Suppressor macrophage treated with lipopolysaccharide for 1 hour (primary cell): Measurements from ENCODE around the gene SLC22A5.
"Not testable (repeated sequence)": the region's sequence is repeated elsewhere in the genome, so short reads cannot be mapped to it uniquely, and the experiment has no call there.

Experiments
- DNase-seq, 3 donors: peaks; one replicate each; pipeline ENCODE4 v3.0.0-alpha.2; 2020 to 2022

The SLC22A5 gene

DNA sequence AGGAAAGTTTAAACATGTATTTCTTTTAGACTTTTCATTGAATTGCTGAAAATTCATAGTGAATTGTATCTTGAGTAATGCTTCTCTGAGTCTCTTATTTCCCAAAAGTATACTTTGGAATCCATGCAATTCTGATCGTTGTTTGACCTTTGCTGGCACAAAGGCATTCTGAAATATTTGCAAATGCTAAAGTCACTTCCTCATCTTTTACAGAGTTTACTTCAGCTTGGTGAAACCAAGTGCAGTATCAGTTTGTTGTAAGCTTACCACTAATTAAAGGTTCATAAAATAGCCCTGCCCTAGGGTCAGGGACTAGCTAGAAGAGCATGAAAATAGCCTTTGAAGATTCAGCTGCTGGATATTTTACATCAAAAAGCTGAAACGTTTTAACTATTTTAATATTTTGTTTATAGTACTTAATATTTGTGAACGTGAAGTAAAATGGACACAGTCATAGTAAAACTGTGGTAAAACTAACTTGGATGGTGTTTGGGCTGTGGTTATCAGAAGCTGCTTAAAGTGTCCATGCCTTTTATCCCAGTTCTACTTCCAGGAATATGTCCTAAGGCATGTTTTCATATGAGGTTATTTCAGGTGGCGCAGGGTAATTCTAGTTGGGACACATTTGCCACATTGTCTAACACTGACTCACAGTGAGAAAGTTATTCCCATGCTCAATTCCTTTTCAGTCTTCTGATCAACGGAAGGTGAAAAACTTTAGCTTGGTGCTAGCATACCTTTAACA is 45.3 kb downstream of the SLC22A5 start:
- DNase-seq = peak in 2 of 3 donors; percentile 64 to 66

DNA sequence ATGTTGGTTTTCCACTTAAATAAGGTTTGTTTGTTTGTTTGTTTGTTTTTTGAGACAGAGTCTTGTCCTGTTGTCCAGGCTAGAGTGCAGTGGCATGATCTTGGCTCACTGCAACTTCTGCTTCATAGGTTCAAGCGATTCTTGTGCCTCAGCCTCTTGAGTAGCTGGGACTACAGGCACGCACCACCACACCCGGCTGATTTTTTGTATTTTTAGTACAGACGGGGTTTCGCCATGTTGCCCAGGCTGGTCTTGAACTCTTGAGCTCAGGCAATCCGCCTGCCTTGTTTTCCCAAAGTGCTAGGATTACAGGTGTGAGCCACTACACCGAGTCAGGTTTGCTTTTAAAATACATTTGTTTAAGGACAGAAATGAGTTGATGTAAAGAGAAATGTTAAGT is 46.0 kb downstream of the SLC22A5 start:
- DNase-seq = not testable (repeated sequence)

DNA sequence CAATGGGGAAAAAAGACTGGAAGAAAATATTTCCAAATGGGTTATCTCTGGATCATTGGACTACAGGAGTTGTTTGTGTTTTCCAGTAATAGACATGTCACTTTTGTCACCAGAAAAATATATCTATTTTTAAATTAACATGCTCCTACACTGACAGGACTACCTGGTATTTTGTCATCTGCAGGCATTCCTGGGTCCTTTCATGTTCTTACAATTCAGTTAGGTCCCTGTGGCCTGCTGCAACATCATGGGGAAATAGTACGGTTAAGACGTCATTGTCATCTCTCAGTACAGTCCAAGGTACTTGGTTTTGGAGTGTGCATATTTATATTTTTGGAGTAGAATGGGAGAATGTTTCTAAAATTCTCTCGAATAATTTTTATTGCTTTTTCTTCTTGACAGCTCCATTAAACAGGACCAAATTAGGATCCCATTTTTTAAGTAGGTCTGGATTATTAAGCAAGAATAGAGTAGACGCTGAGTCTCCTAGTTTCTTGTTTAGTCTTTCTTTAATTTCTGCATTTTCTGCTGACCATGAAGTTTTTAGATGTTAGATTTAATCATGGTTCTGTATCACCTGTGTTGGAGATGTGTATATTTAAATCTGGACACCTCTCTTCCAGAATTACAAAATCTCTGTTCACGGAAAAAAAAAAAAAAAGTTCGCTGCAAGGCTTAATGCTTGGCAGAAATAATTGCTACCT is 46.9 kb downstream of the SLC22A5 start:
- DNase-seq = no peak

DNA sequence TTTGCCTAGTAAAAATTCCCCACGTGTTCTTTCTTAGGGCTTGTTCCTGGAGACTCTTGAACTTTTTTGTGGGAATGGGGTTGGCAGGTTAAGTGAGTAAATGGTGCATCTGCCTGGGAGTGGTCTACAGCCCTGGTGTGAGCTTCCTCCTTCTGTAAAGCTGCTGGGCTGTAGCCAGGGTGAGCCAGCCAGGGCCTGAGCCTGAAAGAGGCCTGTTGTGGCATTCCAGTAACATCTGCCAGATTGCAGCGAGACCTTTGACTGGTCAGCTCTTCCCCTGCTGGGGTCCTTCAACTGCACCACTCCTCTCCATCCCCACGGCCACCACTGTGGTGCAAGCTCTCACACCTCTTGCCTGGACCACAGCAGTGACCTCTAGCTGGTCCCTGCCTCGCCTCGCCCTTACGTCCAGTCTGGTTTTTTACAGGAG is 47.5 kb downstream of the SLC22A5 start:
- no peak for DNase-seq

DNA sequence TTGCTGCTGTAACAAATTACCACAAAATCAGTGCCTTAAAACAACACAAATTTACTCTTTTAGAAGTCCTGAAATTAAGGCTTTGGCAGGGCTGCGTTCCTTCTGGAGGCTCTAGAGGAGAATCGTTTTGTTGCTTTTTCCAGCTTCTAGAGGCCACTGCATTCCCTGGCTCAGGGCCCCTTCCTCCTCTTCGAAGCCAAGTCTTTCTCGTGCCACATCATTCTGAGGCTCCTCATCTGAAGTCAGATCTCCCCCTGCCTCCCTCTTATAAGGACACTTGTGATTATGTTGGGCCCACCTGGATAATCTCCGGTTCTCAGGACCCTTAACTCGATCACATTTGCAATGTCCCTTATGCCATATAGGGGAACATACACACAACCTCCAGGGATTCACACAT is 48.0 kb downstream of the SLC22A5 start:
- no peak for DNase-seq

DNA sequence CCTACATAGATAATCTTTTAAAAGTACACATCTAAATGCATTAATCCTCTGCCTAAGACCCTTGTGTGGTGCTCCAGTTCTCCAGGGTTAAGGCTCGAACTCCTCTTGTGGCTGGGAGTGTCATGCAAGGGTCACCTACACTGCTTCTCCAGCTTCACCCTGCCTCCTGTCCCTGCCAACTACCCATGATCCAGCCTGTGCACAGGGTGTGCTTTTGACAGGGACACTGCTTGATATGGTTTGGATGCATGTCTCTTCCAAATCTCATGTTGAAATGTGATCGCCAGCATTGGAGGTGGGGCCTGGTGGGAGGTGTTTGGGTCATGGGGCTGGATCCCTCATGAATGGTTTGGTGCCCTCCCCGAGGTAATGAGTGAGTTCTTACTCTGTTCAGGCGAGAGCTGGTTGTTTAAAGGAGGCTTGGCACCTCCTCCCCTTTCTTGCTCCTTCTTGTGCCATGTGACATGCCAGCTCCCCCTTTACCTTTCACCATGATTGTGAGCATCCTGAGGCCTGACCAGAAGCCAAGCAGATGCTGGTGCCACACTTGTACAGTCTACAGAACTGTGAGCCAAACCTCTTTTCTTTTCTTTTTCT is 48.5 kb downstream of the SLC22A5 start:
- DNase-seq = no peak

DNA sequence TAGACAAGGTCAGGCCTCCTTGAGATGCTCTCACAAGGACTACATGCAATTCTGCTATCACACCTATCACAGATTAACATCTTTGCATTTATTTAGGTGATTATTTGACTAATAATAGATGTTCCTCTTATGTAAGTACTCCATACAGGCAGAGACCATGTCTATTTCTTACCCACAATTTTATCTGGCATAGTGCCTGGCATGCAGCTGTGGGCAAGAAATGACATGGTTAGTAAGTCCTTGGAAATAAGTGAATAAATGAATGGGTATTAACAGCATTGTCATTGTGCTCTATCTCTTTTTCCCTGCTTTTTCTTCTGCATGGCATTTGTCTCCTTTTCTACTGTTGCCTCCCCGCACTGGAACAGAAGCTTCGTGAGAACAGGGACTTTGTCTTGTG is 49.4 kb downstream of the SLC22A5 start:
- no peak for DNase-seq

DNA sequence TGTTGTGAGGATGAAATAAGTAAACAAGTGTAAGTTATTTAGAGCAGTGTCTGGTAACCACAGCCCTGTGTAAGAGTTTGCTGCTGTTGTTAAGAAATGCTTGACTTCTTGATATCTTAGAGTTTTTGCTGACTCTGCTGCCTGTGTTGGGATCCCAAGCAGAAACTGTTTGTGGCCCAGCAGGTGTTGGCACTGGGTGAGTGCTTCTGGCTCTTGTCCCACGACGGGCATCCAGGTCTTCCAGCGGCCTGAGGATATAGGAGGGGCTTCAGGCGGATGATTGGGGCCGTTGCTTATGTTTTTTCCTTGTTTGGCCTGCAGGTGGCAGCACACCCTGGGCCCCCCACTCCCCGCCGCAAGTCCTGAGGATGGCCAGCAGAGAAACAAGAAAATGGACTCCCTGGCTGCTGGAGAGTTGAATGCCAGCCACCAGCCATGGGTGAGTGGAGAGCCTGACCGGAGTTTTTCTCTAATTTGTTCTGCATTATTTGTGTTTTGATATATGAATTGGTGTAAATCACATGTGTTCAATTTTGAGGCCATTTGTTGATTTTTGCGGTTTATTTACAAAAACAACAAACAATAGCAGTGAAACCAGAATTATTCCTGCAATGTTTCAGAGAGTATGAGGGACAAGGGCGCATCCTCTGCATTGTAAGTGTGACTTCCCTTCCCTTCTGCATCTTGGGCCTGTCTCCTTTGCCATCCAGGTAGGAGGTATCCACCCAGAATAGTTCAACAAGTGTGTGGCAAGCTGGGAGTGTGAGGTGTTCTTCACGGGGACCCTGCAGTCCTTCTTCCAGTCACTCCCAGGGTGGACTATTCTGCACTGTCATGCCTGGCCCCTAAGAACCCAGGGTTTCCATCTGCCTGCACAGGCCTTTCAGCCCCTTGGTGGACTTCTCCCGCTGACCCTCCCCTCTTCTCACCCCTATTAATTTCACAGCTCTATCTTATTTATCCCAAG is 50.3 kb downstream of the SLC22A5 start:
- peak; percentile 72 to 83 (median 80) for DNase-seq

DNA sequence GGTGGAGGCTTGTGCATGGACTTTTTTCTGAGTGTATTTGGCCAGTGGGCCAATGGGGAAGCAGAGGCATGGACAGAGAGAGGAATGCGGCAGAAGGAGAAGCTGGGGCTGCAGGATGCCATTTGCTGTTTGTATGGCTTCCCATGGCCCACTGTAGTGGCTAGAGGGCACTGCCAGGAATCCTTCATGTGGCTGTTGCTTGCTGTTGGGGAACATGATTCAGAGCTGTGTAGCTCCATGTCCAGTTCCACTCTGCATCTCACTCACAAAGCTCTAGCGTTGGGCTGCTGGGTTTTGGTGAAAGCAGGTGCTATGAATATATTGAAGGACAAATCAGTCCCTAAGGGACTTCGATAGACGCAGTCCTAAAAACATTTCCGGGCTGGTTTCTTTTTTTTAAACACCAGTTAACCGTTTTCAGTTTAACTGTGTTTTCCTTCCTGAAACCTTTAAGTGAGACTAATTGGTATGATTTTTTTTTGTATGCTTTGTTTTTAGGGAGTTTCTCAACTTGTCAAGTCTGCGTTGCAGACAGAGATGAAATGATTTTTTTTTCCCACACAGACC is 51.3 kb downstream of the SLC22A5 start:
- peak; percentile 52 to 64 (median 58) for DNase-seq

DNA sequence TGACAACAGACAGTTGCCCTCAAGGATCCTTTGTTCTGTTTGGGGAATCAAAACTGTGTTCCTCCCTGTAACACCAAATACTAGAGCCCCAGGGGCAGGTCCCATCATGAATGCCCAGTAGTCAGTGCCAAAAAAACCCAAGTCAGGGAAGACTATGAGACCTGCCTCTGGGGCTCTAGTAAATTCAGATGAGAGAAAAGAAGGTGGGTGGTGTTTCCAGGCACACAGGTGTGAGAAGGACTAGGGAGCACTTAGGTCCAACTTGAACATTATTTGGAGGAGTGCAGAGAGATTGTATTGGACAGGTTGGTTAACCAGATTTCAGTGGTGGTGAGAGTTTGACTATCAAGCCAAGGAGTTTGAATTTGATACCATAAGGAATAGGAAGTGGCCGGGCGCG is 52.0 kb downstream of the SLC22A5 start:
- no peak for DNase-seq

DNA sequence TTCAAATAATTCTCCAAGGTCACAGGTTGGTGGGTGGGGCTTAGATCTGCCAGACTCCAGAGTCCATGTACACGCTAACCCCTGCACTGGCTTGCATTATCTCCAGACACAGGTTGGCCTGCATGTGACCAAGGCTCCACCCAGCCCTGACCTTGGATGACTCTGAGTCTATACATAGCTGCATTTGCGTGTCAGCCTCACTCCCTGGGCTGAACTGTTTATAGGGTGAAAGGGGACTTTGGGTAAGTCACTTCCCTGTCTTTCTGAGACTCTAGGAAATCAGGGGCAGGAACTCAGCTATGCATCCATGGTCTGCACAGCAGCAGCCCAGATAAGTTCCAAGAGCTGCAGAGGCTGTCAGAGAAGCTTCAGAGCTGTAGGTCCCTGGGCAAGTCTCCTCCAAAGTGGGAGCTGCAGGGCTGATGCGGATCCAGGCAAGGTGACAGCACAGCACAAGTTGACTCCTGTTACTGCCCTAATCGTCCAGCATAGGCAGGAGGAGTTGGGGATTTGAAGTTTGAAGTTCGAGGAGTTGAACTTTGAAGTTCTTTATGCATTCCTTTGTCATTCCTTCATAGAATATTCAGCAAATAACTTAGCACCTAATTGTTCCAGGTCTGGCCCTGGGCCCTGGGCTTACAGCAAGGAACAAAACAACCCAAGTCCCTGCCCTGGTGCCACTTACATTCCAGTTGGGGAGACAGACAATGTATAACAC is 53.4 kb downstream of the SLC22A5 start:
- peak; percentile 86 to 88 (median 88) for DNase-seq

DNA sequence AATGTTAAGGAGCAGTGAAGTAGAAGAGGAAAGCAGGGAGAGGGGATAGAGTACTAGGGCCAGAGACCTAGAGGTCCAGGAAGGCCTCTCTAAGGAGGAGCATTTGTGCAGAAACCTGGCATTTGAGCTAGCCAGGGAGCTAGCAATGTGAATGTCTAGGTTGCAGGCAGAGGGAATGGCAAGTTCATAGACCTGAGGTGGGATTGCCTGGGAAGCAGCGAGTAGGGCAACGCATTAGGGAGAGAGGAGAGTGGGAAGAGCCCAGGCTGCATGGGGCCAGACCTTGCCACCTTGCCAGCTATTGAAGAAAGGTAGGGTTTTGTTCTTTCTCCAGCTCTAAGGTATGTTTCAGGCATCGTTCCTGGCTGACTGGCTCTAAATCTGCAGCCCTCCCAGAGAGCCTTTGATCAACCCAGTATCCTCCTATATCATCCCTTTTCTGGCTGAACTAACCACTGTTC is 54.0 kb downstream of the SLC22A5 start:
- no peak for DNase-seq

DNA sequence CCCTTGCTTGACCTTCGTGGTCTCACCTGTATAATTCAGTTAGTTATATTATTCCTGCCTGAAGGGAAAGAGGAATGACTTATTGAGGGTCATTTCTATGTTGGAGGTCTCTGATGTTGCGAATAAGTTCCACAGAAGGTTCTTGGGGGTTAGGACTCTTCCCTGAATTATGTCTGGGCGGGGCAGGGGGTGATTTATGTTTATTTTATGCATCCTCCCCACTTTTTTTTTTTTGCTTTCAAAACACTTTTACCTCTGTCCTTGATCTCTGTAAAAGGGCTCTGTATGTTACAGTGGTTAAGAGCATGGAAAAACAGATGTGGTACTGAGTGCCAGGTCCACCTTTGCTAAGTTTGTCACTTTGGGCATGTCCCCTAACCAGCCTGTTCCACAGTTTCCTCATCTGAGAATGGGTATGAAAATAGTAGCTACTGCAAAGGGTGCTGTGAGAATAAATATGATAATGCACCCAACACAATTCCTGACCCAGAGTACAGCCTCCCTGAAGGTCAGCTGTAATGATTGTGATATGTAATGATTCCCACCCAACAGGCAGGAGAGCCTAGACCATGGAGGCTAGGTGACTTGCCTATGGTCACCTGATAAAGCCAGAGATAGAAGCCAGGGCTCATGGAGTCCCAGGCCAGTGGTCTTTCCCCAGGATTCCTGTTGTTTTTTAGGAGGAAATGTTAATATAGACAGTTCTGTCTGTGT is 54.8 kb downstream of the SLC22A5 start:
- no peak for DNase-seq

DNA sequence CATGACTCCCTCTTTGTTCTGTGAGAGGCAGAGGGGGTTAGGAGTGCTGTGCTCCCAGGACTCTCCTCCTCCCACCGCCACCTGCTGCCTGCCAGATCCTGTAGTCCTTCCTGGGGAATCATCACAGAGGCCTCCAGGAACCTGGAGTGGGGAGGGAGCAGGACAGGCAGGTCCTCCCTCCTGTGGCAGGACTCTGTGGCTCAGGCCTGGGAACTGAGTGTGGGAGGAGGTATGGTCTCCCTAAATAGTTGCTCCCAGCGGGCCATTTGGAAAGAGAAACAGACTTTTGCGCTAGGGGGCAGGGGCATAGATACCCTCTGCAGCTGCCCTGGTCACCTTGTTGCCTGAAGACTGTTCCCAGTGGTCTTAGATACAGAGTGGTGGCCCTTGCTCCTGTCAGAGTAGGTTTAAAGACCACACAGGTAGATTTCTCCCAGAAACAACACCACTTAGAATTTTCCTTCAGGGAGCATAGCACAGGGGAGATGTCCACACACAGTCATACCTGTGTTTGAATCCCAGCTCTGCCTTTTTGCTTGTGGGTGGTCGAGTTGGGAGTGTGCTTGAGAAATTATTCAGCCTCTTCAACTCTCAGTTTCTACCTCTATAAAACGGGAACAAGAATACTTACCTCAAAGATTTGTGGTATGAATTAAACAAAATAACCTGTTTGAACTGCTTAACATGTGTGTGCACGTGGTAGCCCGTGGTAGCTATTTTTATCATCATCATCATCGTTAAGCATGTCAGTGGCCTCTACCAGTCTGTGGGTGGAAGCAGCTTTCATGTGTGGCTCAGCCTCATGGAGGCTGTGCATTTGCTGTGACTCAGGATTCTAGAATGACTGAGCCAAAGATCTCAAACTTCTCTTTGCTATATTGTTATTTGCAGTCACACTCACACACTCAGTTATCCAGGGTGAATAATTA is 55.8 kb downstream of the SLC22A5 start:
- peak; percentile 84 to 95 (median 91) for DNase-seq

DNA sequence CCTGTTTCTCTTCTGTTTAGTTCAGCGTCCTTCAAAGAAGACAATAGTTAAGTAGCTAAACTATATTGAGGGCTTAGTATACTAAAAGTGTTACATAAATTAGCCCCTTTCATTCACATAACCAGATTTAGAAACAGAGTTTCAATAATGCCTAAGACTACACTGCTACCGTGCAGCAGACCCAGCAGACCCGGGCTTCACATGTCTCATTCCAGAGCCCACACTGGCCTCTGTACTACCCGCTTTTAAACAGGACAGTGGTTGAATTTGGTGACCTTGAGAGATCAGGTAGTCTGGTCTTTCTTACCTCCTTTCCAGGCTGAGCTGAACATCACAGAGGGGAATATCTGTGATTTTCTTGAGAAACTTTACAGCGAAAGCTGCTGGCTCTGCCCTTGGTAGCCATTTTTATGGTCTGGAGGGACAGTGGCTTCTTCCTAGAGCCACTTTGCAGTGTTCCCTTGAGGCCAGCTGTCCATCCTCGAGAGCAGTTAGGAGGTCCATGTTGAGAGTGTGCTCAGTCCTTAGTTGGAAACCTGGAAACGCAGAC is 56.5 kb downstream of the SLC22A5 start:
- no peak for DNase-seq

DNA sequence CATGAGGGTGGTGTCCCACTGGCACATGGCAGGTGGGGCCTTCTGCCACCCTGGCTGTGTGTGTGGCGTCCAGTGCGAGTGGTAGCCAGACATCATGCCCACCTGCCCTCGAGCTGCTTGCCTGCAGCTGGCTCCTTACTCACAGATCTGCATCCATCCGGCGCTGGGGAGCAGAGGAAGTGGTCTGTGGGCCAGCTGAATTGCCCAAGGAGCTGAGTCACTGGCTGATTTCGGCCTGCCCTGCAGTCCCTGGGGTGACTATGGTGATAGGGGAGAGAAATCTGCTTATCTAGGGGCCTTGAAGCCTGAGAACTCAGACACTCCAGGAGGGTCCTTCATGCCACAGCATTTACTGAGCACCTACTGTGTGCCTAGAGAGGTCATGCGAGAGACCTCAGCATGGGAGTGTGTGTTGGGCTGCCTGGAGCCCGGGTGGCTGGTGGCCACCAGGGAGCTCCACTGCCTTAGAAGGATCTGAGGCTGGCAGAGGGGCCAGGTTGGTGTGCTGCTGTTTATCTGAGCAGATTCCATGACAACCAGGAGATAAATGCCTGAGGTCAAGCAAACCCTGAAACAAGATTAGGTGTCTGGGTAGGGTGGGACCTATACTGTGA is 57.1 kb downstream of the SLC22A5 start:
- peak; percentile 94 to 97 (median 96) for DNase-seq

DNA sequence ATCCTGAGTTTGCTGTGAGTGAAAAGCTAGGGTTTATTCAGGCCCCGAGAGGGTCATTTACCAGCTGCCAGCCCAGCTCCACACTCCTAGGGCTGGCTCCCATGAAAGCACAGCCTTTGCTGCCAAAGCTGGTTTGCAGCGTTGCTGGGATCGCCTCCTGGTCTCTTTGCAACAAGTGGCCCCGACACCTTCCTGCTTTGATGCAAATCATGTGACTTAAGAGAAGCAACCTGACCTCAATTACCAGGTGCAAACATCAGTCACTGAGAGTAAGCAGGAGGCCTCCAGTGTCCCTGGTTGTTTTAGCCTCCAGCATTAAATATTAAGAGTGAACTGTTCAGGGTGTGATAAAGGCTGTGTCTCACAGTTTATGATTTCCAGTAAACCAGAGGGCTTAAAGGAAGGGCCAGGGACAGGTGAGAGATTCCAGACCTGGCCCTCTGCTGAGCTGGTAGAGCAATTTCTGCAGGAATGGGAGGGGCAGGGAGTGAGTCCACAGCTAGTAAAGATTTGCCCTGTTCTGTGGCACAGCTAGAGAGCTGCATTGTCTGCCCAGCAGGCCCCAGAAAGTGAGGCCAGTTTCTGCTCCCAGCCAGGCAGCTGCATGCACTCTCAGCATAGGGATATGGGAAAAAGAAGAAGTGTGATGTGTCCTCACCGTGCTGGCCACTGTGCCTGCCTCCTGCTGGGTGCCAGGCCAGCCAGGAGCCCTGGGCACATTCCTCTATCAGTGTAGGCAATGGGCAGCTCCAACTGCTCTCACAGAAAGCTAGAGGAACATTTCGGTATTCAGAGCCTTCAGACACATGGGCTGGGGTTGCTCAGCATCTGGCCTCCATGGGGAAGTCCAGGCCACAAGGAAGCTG is 58.0 kb downstream of the SLC22A5 start:
- peak; percentile 66 to 78 (median 78) for DNase-seq

DNA sequence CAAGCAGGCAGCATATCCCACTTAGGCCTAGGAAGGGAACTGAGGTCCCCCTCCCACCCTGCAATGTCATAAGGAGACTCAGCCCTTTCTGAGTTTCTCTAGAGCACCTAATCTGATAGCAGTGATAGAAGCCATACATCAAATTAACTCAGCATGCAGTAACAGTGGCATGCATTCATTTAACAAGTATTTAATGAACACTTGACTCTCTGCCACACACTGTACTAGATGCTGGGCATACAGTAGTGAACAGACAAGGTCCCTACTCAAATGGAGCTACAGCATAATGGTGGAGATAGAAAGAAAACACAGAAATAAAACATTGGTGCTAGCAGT is 58.6 kb downstream of the SLC22A5 start:
- DNase-seq = no peak
